GM20000 (cell line): ENCODE data around the gene ZNF398.

ENCODE experiments used
- DNase-seq: peaks from one replicate; pipeline ENCODE4 v3.0.0; 2012; ENCODE audit warnings: low spot score
- TF ChIP-seq, protein P1 (sequence below): IDR thresholded peaks from 2 replicates; pipeline ENCODE4 v1.5.1; 2012; ENCODE audit warnings: mild to moderate bottlenecking, control low read depth; ENCODE audit errors: extremely low read depth, missing control alignments

The ZNF398 gene

DNA sequence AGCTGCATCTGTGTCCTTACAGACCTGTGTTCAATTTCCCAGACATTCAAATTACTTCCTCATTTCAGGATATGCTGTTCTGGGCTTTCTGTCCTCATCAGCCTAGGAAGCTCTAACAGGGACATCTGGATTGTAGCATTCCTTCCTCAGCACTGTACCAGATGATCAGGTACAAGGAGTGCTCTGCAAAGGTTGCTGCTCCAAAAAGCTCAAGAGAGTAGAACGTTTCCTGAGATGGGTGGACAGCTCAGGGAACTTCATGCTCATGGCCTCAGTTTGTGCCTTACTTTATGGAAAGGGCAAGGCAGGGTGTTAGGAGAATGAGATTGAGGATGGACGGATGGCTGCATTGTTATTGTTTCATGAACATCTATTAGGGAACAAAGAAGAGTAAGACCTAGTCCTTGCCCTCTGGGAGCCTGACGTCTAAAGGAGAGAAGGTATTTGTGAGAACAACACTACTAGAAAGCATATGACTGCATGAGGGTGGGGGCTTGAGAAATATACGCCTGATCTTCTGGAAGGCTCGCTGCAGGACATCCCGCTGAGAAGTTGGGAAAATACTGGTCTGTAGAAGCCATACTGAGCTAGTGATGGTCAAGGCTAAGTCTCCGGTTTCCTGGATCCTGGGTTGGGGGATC, 81.7 kb downstream of the ZNF398 start:
- no peak for DNase-seq
- TF ChIP-seq, protein P1, sequence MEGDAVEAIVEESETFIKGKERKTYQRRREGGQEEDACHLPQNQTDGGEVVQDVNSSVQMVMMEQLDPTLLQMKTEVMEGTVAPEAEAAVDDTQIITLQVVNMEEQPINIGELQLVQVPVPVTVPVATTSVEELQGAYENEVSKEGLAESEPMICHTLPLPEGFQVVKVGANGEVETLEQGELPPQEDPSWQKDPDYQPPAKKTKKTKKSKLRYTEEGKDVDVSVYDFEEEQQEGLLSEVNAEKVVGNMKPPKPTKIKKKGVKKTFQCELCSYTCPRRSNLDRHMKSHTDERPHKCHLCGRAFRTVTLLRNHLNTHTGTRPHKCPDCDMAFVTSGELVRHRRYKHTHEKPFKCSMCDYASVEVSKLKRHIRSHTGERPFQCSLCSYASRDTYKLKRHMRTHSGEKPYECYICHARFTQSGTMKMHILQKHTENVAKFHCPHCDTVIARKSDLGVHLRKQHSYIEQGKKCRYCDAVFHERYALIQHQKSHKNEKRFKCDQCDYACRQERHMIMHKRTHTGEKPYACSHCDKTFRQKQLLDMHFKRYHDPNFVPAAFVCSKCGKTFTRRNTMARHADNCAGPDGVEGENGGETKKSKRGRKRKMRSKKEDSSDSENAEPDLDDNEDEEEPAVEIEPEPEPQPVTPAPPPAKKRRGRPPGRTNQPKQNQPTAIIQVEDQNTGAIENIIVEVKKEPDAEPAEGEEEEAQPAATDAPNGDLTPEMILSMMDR = no peak

DNA sequence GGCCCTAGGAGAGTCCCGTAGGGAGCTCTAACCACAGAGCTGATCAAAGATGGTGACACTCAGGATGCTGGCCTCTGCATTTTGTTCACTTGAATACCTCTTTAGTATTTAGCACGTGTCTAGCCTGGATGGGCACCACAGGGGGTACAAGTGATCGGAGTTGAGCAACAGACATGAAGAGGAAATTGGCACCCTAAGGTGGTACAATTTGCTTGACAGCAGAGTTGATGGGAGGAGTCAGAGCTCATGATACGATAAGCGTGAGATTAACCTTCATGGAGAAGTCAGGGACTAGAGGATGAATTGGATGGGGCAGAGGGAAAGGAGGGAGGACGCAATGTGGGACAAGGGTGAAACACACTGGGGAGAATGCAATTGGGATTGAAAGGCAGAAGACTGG, 82.3 kb downstream of the ZNF398 start:
- DNase-seq = no peak
- TF ChIP-seq, protein P1 = no peak

DNA sequence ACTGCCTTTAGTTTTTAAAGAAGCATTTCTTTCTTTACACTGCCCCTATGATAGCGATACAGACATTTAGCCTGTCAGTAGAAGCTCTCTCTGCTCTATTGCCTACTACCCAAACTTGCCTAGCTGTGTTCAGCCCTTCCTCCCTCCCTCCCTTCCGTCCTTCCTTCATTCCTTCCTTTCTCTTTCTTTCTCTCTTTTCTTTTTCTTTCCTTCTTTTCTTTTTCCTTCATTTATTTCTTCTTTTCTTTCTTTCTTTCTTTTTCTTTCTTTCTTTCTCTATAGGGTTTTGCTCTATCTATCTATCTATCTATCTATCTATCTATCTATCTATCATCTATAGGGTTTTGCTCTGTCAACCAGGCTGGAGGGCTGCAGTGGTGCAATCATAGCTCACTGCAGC, 85.1 kb downstream of the ZNF398 start:
- TF ChIP-seq, protein P1 = no peak
- DNase-seq = no peak
